SK-N-SH (cell line): ENCODE measurements around the gene ZNF341. TPM values are rescaled to one million over a fixed set of nuclear protein-coding genes. Genes with fewer than 3 reads are reported as not detected.

Experiments
- CTCF ChIA-PET: fragments of 300-600, 350-600 bp; formaldehyde crosslinking; extraction: SDS; loops from one replicate; lab custom pipeline; 2021; lab: Yijun Ruan, JAX
- POLR2A ChIA-PET: fragments of 350-600 bp; sonication (Branson Sonifier 250); formaldehyde crosslinking; extraction: SDS; loops from one replicate; lab custom pipeline; 2020; ENCODE audit warnings: antibody characterized with exemption, inconsistent platforms; lab: Yijun Ruan, JAX
- DNase-seq: peaks from one replicate; pipeline ENCODE4 v3.0.0; 2012
- H2AFZ ChIP-seq: fragments of 200-600 bp; sonication (generic); 2 replicates; pipeline ENCODE4 v1.8.1; 2016; ENCODE audit warnings: antibody characterized with exemption, mild to moderate bottlenecking, low read depth
- H3F3A ChIP-seq: fragments of 200-600 bp; sonication (generic); replicated peaks from 2 replicates; pipeline ENCODE3; 2016; ENCODE audit warnings: antibody characterized with exemption, mild to moderate bottlenecking; ENCODE audit not compliant: insufficient read depth
- H3K27ac ChIP-seq, 2 experiments: fragments of 200-500 bp in 1 of 2; fragments of 200-600 bp in 1 of 2; sonication (Bioruptor generic) in 1 of 2; sonication (generic), shearing (Covaris generic) in 1 of 2; 2 replicates each; pipeline versions ENCODE4 v1.5.1 to v1.6.1; 2014 to 2016; ENCODE audit warnings: low read depth in 2 of 2, inconsistent platforms in 1 of 2, low read length in 1 of 2, mild to moderate bottlenecking in 1 of 2, mixed read lengths in 1 of 2
- H3K27me3 ChIP-seq: fragments of 200-600 bp; sonication (generic), shearing (Covaris generic); 2 replicates; pipeline ENCODE4 v1.6.1; 2016; ENCODE audit warnings: mixed run types; ENCODE audit not compliant: insufficient read depth
- H3K36me3 ChIP-seq, 2 experiments: fragments of 200-500 bp in 1 of 2; fragments of 200-600 bp in 1 of 2; sonication (Bioruptor generic) in 1 of 2; sonication (generic) in 1 of 2; replicated peaks in 1 of 2; 2 replicates each; pipeline versions ENCODE3 to v1.5.1; 2014 to 2016; ENCODE audit warnings: low read length in 1 of 2, mild to moderate bottlenecking in 1 of 2; ENCODE audit not compliant: insufficient read depth in 2 of 2, control insufficient read depth in 1 of 2
- H3K4me1 ChIP-seq, 2 experiments: fragments of 200-500 bp in 1 of 2; fragments of 200-600 bp in 1 of 2; sonication (Bioruptor generic) in 1 of 2; sonication (generic), shearing (Covaris generic) in 1 of 2; 2 replicates each; pipeline versions ENCODE4 v1.5.1 to v1.6.1; 2014 to 2016; ENCODE audit warnings: low read depth in 1 of 2, low read length in 1 of 2, mixed run types in 1 of 2; ENCODE audit not compliant: insufficient read depth in 2 of 2, control insufficient read depth in 1 of 2
- H3K4me2 ChIP-seq: fragments of 200-600 bp; sonication (generic), shearing (Covaris generic); 2 replicates; pipeline ENCODE4 v1.6.1; 2017; ENCODE audit warnings: mixed run types
- H3K4me3 ChIP-seq, 2 experiments: fragments of 200-500 bp in 1 of 2; fragments of 200-600 bp in 1 of 2; sonication (Bioruptor generic) in 1 of 2; sonication (generic), shearing (Covaris generic) in 1 of 2; 2 replicates each; pipeline versions ENCODE4 v1.5.1 to v1.8.1; 2014 to 2016; ENCODE audit warnings: low read depth in 2 of 2, inconsistent platforms in 1 of 2, low read length in 1 of 2, mild to moderate bottlenecking in 1 of 2, mixed read lengths in 1 of 2, moderate library complexity in 1 of 2
- H3K79me2 ChIP-seq: fragments of 200-600 bp; sonication (generic); 2 replicates; pipeline ENCODE4 v1.8.1; 2017; ENCODE audit warnings: mild to moderate bottlenecking; ENCODE audit not compliant: insufficient read depth
- H3K9ac ChIP-seq: fragments of 200-600 bp; sonication (generic); 2 replicates; pipeline ENCODE4 v1.6.1; 2017; ENCODE audit warnings: mixed run types
- H3K9me2 ChIP-seq: fragments of 200-600 bp; sonication (generic); 2 replicates; pipeline ENCODE4 v1.6.1; 2017; ENCODE audit warnings: mixed run types
- H3K9me3 ChIP-seq: fragments of 200-600 bp; sonication (generic); 2 replicates; pipeline ENCODE4 v1.6.1; 2017; ENCODE audit warnings: mixed run types, mild to moderate bottlenecking, moderate library complexity
- H4K20me1 ChIP-seq: fragments of 200-600 bp; sonication (generic); 2 replicates; pipeline ENCODE4 v1.6.1; 2017; ENCODE audit warnings: mild to moderate bottlenecking, mixed run types; ENCODE audit not compliant: insufficient read depth
- CHD2 ChIP-seq: fragments of 150-350 bp; IDR thresholded peaks from 2 replicates; pipeline ENCODE4 v1.6.1; 2018; ENCODE audit warnings: low read length; ENCODE audit not compliant: partially characterized antibody
- ELF1 ChIP-seq: IDR thresholded peaks from 2 replicates; pipeline ENCODE4 v1.4.0; 2012
- FOSL2 ChIP-seq: IDR thresholded peaks from 2 replicates; pipeline ENCODE4 v1.4.0; 2012; ENCODE audit warnings: low read depth, mild to moderate bottlenecking, moderate library complexity, borderline replicate concordance
- FOXJ3 ChIP-seq: sonication (generic); formaldehyde crosslinking; IDR thresholded peaks from 2 replicates; pipeline ENCODE4 v1.5.1; 2020; ENCODE audit warnings: mild to moderate bottlenecking, missing genetic modification reagents
- FOXM1 ChIP-seq: IDR thresholded peaks from 2 replicates; pipeline ENCODE4 v1.4.0; 2012; ENCODE audit warnings: low read depth, mild to moderate bottlenecking
- IRF3 ChIP-seq: fragments of 150-350 bp; IDR thresholded peaks from 2 replicates; pipeline ENCODE4 v1.6.1; 2016; ENCODE audit warnings: mild to moderate bottlenecking, low read depth, low read length
- JUND ChIP-seq: IDR thresholded peaks from 2 replicates; pipeline ENCODE4 v1.4.0; 2012
- NRF1 ChIP-seq: IDR thresholded peaks from 2 replicates; pipeline ENCODE4 v1.6.1; 2012; ENCODE audit warnings: low read depth, mild to moderate bottlenecking, low read length
- RCOR1 ChIP-seq: fragments of 150-350 bp; IDR thresholded peaks from 2 replicates; pipeline ENCODE4 v1.6.1; 2017; ENCODE audit warnings: antibody characterized with exemption, low read length
- REST ChIP-seq: IDR thresholded peaks from 2 replicates; pipeline ENCODE4 v1.6.1; 2012; ENCODE audit warnings: mild to moderate bottlenecking, low read depth, low read length, moderate library complexity
- SMC3 ChIP-seq: IDR thresholded peaks from 2 replicates; pipeline ENCODE4 v1.6.1; 2012; ENCODE audit warnings: low read depth, low read length, improper control_type of control experiment
- TAF1 ChIP-seq: IDR thresholded peaks from 2 replicates; pipeline ENCODE4 v1.6.1; 2012; ENCODE audit warnings: low read depth, mild to moderate bottlenecking, low read length, moderate library complexity, borderline replicate concordance
- TCF12 ChIP-seq: IDR thresholded peaks from 2 replicates; pipeline ENCODE4 v1.4.0; 2012
- TEAD4 ChIP-seq: IDR thresholded peaks from 2 replicates; pipeline ENCODE4 v1.4.0; 2012; ENCODE audit warnings: mild to moderate bottlenecking, borderline replicate concordance; ENCODE audit not compliant: insufficient read depth
- USF1 ChIP-seq: IDR thresholded peaks from 2 replicates; pipeline ENCODE4 v1.4.0; 2012; ENCODE audit warnings: low read depth, borderline replicate concordance
- YY1 ChIP-seq: IDR thresholded peaks from 2 replicates; pipeline ENCODE4 v1.4.0; 2012; ENCODE audit warnings: low read depth, mild to moderate bottlenecking
- ZBTB33 ChIP-seq: IDR thresholded peaks from 2 replicates; pipeline ENCODE4 v1.4.0; 2012; ENCODE audit warnings: low read depth, borderline replicate concordance
- WGBS: methylation state at CpG from one replicate; pipeline ENCODE4 v1.1.6; 2017; ENCODE audit warnings: low lambda C conversion rate; 5-methylcytosine and 5-hydroxymethylcytosine counted together
- polyA plus RNA-seq, 3 experiments: library from polyadenylated mRNA; depleted of rRNA; stranded (reverse); fragments of >200 nt; gene quantifications; 2 replicates each; pipeline ENCODE4 v1.2.3, GENCODE V29; 2012

Gene ZNF341
- polyA plus RNA-seq, 1 of the 3 experiments (the other 2 are of a cell fraction), result 3.2 TPM

- Histone ChIP-seq H3K4me2 (no peak overlapping the region), H3K27ac (no peak overlapping the region), H3K9ac (no peak overlapping the region), H3K27me3 (no peaks in the 10 kb centered on the region), H3F3A (no peaks in the 10 kb centered on the region), H2AFZ (no peak overlapping the region), H3K9me2 (no peaks in the 10 kb centered on the region), H3K79me2 (no peaks in the 10 kb centered on the region), H3K36me3 (peaks cover 6 to 8% of the 10 kb centered on the region in 2 experiments), H3K4me3 (no peak overlapping the region), H3K9me3 (no peaks in the 10 kb centered on the region), H3K4me1 (no peaks in the 10 kb centered on the region), H4K20me1 (no peaks in the 10 kb centered on the region)
- ChIA-PET CTCF (no interaction called here), POLR2A (no interaction called here)
- 26% methylated on average over 1 of the region's 1 CpG for WGBS
- DNase-seq, result no peak
- TF ChIP-seq SMC3 (no peak), RCOR1 (no peak), NRF1 (no peak), IRF3 (no peak), TEAD4 (no peak), REST (no peak), FOXJ3 (CRISPR knock-in tag) (no peak), YY1 (no peak), CHD2 (no peak), ELF1 (no peak), USF1 (no peak), JUND (no peak), FOXM1 (no peak), TAF1 (no peak), FOSL2 (no peak), ZBTB33 (no peak), TCF12 (no peak)
Measured at GRCh38 chr20:33757458-33757857, 25.7 kb downstream of the ZNF341 start.
